DMS53 treated with DMSO at 0.1 percent for 48 hours (cell line): ENCODE results near the gene CFAP221.

Experiments used
- DNase-seq: peaks from one replicate; lab custom pipeline; 2025; ENCODE audit not compliant: unreplicated experiment; lab: John Stamatoyannopoulos, UW

The CFAP221 gene

DNA sequence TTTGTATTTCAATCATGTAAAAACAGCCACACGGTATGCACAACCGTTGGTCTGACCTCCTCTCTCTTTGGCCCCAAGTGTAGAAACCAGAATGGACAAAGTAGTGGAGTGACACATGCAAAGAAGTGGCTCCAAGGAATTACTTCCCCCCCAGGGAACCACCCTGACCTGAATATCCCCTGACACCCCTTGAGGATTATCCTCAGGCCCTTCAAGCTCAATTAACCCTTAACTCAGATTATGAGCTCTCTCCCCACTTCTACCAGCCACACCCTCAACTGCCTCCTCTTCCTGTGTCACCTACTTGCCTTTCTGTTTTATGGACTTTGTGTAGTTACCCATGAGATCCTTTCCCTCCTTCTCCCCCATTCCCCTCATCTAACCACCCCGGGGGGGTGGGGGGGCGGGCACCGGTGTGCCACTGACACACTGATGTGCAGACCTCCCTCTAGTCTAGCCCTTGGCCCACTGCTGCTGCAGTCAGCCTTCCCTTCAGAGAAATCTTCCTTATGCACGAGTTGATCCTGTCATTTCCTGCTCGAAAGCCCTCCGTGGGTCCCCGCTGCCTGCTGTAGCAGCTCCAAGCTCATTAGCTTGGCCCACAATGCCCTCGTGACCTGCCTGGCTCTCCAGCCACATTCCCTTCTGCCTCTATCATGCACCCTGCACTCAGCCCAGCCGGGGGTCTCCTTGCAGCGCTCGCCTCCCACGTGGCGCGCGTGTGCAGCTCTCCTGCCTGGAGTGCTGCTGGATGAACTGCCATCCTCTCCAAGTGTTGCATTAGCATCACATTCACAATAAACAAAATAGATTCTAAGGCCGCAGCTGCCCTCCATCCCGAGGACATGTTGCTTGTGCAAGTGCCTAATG, 94.7 kb downstream of the CFAP221 start:
- DNase-seq = no peak

DNA sequence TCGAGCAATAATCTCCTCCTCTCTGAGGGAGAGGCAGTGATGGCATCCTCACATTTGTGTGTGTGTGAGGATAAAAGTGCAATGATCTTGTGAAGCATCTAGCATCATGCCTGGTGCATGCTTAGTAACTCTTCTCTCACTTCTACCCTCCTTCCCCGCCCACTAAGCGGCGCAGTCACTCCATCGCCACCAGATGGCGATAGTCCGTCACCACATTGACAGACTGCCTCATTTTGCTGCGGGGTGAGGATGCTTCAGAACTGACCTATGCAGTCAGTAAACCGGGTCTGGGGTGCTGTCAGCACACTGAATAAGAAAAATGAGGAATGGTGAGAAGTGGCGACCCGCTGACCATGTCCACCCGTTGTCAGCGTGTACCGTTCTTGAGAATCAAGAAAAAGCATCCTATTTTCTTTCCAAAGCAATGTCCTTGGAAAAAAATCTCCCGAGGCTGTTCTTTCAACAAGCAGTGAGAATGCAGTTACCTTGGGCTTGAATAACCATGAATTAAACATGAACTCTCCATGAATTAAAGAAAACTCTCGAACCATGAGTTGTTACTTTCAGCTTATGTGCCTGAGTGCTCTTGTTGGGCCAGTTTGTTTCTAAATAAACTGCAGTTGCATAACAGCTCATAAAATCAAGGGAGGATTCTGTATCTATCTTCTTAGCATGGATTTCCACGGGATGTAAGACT, 97.5 kb downstream of the CFAP221 start:
- peak; percentile 49 for DNase-seq

DNA sequence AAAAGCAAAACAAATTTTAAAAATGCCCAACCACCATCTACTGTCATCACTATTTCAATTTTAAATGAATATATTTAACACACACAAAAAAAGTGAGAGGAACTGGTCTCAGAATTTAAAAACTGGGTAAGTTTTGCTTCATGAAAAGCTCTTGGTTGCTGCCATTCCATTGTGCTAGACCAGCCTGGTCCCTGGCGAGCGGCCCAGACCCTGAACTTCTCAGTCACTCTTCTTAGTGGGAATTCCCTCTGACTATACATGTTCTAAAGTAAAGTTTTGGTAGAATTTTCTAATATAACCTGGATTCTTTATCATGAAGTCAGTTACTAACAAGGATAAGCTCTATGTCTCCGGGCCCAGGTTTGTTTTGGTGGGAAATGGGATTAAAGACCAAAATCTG, 99.9 kb downstream of the CFAP221 start:
- DNase-seq = no peak

DNA sequence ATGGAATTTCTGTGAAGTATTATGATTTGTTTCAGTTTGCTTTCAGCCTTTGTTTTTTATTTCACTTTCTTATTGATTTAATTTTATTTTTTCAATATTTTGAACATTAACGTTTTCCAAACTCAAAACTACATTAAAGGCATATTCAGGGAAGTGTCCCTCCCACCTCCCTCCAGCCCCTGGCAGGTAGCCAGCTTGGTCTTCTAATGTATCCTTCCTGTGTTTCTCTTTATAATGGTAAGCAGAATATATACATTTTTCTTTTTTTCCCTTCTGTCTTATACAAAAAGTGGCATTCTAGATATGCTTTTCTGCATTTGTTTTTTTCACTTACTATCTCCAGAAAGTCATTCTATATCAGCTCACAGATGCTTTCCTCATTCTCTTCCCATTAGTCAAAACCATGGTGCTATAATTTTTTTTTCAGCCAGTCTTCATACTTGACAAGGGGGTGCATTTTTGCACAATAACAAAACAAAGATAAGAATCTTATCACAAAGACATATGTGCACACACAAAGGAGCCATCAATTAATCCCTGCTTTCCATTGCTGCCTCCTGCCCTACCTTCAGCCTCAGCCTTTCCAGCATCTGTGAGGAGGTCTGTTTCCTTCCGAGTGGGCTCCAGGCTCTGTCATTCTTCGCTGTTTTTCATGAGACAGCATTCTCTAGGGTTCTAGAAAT, 101.1 kb downstream of the CFAP221 start:
- DNase-seq = no peak

DNA sequence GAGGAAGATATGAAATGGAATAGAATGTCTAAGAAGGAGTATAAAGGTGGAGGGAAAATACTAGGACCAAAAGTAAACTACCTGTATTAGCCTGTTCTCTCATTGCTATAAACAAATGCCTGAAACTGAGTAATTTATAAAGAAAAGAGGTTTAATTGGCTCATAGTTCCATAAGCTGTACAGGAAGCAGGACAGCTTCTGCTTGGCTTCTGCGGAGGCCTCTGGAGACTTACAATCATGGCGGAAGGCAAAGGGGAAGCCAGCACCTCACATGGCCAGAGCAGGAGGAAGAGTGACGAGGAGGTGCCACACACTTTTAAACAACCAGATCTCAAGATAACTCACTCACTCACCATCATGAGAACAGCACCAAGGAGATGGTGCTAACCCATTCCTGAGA, 101.9 kb downstream of the CFAP221 start:
- DNase-seq = no peak

DNA sequence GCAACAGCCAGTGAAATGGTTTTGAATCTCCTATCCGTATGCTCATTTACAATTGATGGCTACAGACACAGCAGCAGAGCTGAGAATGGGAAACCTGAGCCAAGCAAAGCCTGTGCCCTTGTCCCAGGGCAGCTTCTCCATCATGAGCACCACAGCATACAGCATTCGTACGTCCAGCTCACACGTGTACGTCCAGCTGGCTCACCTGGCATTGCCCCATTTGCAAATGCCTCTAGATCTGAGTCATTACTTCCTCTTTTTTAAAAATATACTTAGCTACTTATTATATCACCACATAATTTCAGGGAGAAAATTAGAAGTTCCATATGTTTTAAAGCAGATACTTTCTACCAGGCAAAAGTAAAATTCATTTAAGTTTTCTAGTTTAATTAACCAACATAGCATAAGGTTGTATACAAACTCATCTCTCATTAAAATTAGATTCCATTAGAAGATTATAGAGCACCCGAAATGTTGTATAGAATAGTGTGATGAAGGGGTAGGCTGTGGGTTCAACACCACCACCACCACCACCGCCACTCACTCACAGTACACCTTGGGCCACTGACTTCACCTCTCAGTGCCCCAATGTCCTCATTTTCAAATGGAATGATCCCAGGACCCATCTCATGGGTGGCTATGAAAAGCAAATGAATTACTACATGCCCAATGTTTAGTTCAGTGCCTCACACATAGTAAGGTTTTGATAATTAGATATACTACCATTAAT, 103.4 kb downstream of the CFAP221 start:
- DNase-seq = no peak

DNA sequence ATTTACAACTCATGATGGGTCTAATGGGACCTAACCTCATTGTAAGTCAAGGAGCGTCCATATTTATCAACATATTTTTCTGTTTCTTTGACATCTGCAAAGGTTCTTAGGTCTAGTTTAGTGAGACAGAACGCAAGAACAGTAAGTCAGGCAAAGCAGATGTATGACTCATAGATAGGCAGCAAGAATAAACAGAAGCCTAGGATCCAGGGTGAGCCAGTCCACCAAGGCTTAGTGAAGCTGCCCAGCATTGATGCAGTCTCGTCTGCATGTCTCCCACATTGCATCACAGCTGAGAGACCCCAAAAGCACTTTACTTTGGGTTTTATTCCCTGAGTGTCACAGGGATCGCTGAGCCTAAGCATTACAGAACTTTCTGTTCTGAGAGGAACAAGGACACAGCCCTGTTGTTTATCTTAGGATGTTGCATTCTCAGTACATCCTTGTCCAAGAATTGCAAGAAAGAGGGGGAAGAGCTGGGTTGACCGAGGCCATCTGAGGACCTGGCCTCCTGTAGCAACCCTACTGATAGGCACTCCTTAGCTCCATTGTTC, 105.2 kb downstream of the CFAP221 start:
- peak; percentile 11 for DNase-seq

DNA sequence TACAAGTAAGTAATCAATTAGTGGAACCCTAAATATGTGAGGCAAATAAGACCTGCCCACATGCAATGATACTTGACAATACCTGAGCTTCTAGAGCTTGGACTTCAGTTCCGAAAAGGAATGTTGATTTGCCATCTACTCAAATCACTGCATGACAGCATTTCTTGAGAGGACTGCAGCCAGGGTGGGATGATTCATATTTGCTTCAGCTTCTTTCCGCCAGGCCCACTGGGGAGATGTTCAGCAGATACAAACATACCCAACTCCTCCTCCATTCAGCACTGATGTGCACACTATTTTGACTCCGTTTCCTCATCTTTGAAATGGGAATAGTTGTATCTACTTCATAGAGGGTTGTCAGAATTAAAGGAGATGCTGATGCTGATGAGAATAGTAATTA, 106.0 kb downstream of the CFAP221 start:
- no peak for DNase-seq

DNA sequence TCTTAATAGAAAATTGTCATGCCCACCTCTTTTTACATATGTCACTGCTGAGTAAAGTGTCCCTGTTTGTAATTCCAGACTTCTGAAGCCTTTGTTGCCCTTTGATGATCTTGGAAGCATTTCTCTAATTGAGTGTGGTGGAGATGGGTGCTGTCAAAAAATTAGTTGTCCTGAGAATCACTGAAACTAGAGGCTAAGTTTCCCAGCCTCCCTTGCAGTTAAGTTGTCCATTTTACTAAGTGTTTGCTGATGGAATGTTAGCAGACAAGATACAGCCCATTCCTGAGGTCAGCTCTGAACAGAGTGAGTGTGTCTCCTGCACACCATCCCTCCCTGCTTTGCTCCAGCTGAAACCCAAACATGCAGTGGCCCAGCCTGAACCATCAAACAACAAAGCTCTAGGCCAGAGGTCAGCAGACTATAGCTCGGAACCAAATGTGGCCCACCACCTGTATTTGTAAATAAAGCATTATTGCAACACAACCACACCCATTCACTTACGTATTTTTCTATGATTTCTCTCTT, 106.7 kb downstream of the CFAP221 start:
- DNase-seq = no peak

DNA sequence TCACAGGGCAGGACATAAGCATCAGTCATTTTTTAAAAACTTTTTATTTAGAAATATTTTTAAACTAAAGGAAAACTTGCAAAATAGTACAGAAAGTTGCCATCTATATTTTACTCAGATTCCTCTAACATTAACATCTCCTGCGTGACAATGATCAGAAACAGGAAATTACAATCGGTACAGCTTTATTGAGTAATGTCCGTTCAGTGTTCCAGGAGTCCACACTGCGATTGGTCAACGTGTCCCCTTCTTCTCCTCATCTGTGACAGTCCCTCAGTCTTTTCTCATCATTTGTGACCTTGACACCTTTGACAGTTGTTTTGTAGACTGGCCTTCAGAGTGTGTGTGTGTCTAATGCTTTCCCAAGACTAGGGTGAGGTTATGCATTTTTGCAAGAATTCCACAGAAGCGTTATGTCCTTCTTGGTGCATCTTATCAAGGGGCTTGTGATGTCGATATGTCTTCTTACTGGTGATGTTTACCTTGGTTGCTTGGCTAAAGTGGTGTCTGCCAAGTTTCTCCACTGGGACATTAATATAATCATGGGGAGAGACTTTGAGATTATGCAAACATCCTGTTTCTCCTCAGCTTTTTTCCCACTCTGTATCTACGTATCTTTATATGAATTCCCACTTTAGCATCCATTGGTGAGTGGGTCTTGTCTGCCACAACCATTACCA, 113.4 kb downstream of the CFAP221 start:
- no peak for DNase-seq

DNA sequence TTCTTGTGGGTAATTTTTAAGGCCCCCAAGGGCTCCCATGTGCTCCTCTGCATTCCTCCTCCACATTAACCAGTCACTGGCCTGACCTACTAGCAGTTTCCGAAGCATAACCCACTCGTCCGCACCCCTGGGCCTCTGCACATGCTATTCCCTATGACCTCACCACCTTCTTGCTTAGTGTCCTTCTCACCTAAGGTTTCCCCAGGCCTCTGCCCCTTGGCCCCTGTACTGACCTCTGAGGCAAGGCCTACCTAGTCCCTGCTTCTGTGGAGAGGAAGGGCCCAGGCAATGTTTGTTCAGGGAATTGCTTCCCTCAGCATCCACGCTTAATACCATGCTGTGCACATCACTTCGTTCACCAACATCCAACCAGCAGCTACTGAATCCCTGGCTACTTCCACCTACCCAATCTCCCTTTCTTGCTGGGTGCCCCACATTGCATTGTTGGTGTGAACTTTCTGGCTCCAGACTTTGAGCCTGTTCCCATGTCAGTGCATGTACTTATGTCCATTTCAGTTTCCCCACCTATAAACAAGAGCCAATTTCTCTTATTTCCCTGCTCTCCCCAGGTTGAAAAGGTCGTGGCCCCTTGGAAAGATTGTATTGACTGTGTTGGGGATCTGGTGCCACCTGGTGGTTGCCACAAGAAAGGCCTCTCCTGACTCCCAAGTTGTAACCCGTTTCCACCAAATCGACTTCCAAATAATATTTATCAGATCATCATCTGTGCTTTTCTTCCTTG, 115.5 kb downstream of the CFAP221 start:
- peak; percentile 41 for DNase-seq

DNA sequence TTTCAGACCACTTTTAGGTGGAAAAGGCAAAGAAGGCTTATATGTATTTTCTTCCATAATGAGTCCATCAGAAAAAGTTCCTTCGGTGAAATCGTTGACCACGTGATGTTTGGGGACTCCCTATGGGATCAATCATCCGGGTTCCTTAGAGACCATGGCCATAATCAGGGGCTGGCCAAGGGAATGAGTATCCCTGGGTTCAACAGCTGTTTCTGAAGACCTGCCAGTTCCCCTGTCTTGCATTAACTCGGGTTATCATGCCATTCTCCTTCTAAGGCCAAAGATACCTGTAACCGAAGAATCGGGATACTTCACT, 116.1 kb downstream of the CFAP221 start:
- DNase-seq = no peak

DNA sequence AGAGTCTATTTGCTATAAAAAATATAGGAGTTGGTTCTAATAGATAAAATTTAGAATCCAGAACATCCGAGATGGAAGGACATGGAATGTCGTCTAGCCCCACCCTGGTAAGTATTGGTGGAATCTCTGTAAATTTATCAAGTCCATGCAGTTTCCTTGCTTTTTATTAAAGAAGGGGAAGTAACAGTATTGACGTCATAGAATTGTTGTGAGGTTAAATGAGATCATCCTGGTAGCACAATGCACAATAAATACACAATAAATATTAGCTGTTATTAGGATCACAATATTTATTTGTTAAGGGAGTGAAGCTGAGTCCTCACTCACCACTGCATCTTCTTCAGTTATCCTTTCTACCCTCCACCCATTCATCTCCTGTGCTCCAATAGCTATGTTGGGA, 118.0 kb downstream of the CFAP221 start:
- DNase-seq = no peak

DNA sequence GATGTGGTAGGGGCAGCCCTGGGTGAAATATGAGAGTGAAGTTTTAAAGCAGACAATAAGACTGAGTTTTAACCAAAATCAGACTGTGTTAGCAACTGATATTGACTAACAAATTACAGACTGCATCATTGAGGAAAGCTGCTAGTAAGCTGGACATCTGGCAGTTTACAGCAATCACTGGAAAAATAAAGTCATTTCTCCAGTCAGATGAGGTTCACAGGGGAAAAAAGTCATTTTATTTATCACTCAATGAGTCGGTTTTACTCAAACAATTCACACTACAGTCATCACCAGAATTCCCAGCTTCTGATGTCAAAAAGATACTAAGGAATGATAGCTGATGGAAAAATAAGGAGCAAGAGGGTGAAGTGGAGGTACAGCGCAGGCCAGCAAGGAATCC, 124.3 kb downstream of the CFAP221 start:
- DNase-seq = no peak

DNA sequence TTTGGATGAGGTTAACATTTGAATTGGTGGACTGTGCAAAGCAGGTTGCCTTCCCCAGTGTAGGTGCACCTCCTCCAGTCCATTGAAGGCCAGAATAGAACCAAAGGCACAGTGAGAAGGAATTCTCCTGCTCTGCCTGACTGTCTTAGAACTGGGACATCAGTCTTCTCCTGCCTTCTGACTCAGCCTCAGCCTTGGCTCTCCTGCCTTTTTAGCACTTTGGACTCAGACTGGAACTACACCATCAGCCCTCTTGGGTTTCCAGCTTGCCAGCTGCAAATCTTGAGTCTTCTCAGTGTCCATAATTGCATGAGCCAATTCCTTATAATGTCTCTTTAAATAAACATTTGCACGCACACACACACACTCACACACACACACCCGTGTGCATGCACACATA, 126.8 kb downstream of the CFAP221 start:
- DNase-seq = no peak

DNA sequence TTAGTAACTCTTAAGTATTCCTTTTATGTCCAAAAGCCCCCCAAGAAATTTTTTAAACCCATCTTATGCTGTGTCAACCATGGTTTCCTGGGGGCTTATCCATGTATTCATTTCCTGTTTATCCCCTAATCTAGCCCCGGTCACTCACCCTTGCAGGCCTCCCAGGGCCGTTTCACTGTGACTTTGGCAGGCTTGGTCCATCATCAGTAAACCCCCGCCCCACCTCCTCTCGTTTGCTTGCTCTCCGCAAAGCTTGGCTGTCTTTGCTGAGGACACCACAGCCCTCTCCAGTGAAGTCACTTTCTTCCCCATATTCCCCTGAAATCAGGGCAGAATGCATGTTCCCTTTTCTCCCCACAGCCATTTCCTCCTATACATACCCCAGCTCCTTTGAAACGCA, 127.5 kb downstream of the CFAP221 start:
- DNase-seq = no peak

DNA sequence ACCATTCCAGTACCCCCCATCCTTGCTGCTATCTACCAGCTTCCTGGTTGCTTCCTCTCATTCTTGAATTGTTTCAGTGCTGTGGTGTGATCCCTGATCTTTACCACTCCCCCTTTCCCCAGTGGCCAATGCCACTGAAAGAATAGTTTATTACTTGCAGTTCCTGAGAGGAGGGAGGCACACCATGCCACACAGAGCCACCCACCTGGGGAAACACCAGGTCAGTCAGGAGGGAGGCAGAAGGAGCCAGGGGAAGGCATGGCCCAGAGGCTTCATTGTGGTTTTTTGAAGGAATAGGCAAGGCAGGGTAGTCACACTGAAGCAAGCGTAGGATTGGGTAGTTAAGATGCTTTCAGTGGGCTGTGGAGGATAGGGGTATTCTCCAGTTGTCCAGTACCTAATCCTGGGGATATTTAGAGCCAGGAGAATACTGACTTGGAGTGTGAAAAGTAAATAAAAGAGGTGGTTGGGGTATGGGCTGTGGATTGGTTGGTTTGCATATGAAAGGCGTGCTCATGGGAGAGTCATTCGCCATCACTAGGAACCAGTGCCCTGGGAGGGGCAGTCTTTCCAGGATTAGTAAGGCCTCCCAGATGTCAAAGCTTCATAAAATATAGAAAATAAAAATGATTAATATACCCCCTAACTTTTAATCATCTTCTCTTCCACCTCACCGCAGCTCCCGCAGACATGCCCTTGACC, 128.1 kb downstream of the CFAP221 start:
- no peak for DNase-seq

DNA sequence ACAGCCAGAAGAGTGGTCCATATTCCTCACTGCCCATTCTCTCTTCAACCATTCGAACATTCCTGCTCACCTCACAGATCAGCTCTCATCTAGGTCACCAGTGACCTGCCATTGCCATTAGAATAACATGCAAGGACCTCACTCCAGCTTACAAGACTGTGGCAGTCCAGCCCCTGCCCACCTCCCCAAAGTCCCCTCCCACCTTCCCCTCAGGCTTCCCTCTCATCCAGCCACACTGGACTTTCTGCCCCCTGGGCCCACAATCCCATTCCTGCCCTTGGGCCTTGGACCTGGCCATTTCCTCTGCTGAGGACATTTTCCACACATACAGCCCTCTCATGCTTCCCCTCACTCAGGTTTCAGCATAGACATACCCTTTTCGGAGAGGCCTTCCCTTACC, 129.5 kb downstream of the CFAP221 start:
- no peak for DNase-seq
